Thyroid gland (tissue), 4 donors: ENCODE data around the gene PRSS50. TPM values are rescaled to one million over a fixed set of nuclear protein-coding genes. Genes with fewer than 3 reads are reported as not detected.
"Not testable (repeated sequence)": the region's sequence is repeated elsewhere in the genome, so short reads cannot be mapped to it uniquely, and the experiment has no call there.

Experiments
- DNase-seq, 2 donors: peaks; one replicate each; pipeline ENCODE4 v3.0.0-alpha.2; 2019
- H3K27ac ChIP-seq, 3 donors: fragments of 200-600 bp; sonication (generic); 1 replicate in 2 of 3; 2 replicates in 1 of 3; pipeline ENCODE4 v1.5.1; 2016 to 2019; ENCODE audit warnings: mild to moderate bottlenecking in 1 of 3, moderate library complexity in 1 of 3
- H3K27me3 ChIP-seq: fragments of 200-600 bp; sonication (generic); one replicate; pipeline ENCODE4 v1.5.1; 2019
- H3K36me3 ChIP-seq, 2 donors: fragments of 200-600 bp; sonication (generic); one replicate each; pipeline ENCODE4 v1.5.1; 2016 to 2019
- H3K4me1 ChIP-seq, 2 donors: fragments of 200-600 bp; sonication (generic); one replicate each; pipeline ENCODE4 v1.5.1; 2017 to 2019
- H3K4me3 ChIP-seq, 3 donors: fragments of 200-600 bp; sonication (generic); replicated peaks in 1 of 3; 1 replicate in 2 of 3; 2 replicates in 1 of 3; pipeline ENCODE4 v1.5.1; 2016; ENCODE audit warnings: mild to moderate bottlenecking in 1 of 3
- H3K9me3 ChIP-seq: fragments of 200-600 bp; sonication (generic); one replicate; pipeline ENCODE4 v1.5.1; 2017
- CTCF ChIP-seq, 6 experiments: fragments of 200-600 bp in 3 of 6; fragments of 450-650 bp in 3 of 6; sonication (generic) in 3 of 6; IDR thresholded peaks; one replicate each; pipeline ENCODE4 v1.5.1; 2016 to 2019; ENCODE audit warnings: antibody characterized with exemption in 6 of 6, mild to moderate bottlenecking in 2 of 6, inconsistent platforms in 1 of 6, moderate library complexity in 1 of 6
- POLR2A ChIP-seq, 2 donors: fragments of 450-650 bp; IDR thresholded peaks; one replicate each; pipeline ENCODE4 v1.6.1; 2017; ENCODE audit warnings: antibody characterized with exemption in 2 of 2, mild to moderate bottlenecking in 2 of 2, moderate library complexity in 1 of 2
- WGBS, 2 donors: methylation state at CpG; one replicate each; pipeline ENCODE4 v1.1.5; 2017; 5-methylcytosine and 5-hydroxymethylcytosine counted together
- intact Hi-C: fragments of 100-400 bp; cut with DNase I; formaldehyde crosslinking; loops from one replicate; pipeline ENCODE4 v1.15.1; 2023
- total RNA-seq, 4 donors: library from RNA; depleted of rRNA; stranded (reverse); fragments of >200 nt; gene quantifications; one replicate each; pipeline ENCODE4 v1.2.3, GENCODE V29; 2016

Gene PRSS50
- total RNA-seq, 4 donors from 2014 or later: 1.7 to 6.0 (median 3.6) TPM

- Histone ChIP-seq H3K9me3 (no peaks in the 10 kb centered on the region), H3K27ac (no peak overlapping the region), H3K27me3 (no peaks in the 10 kb centered on the region), H3K36me3 (no peaks in the 10 kb centered on the region), H3K4me1 (no peaks in the 10 kb centered on the region), H3K4me3 (no peak overlapping the region)
- intact Hi-C loops: no loop called here
- DNase-seq: no peak
- TF ChIP-seq POLR2A (IDR thresholded peaks at IDR 0.05) (no peak), CTCF (IDR thresholded peaks at IDR 0.05) (no peak)
- 89 to 92% methylated on average over 6 of the region's 6 CpGs for WGBS, 2 donors
Measured at GRCh38 chr3:46755646-46756045, 38.0 kb upstream of the PRSS50 start.

- 87 to 88% methylated on average over 6 of the region's 6 CpGs for WGBS, 2 donors
- DNase-seq, H3K9me3 ChIP-seq, H3K4me1 ChIP-seq, H3K27me3 ChIP-seq, H3K27ac ChIP-seq, H3K4me3 ChIP-seq, H3K36me3 ChIP-seq, intact Hi-C loops: not testable (repeated sequence)
Measured at GRCh38 chr3:46753127-46753526, 35.5 kb upstream of the PRSS50 start.

GRCh38 chr3:46750555-46751038 is 32.9 kb upstream of the PRSS50 start:
- TF ChIP-seq CTCF (IDR thresholded peaks at IDR 0.05) (no peak), POLR2A (IDR thresholded peaks at IDR 0.05) (no peak)
- H3K4me1 ChIP-seq: no peaks in the 10 kb centered on the region
- intact Hi-C loops: no loop called here
- no peak for DNase-seq
- H3K27ac ChIP-seq: no peak overlapping the region
- no peaks in the 10 kb centered on the region for H3K9me3 ChIP-seq
- H3K4me3 ChIP-seq: no peak overlapping the region
- WGBS, 2 donors: 96 to 97% methylated on average over 40 to 41 of the region's 41 CpGs
- no peaks in the 10 kb centered on the region for H3K27me3 ChIP-seq
- H3K36me3 ChIP-seq: no peaks in the 10 kb centered on the region

GRCh38 chr3:46749129-46749528 is 31.5 kb upstream of the PRSS50 start:
- no peak overlapping the region for H3K4me3 ChIP-seq
- no peaks in the 10 kb centered on the region for H3K27me3 ChIP-seq
- H3K36me3 ChIP-seq: no peaks in the 10 kb centered on the region
- no peak overlapping the region for H3K27ac ChIP-seq
- TF ChIP-seq POLR2A (IDR thresholded peaks at IDR 0.05) (no peak), CTCF (IDR thresholded peaks at IDR 0.05) (no peak)
- intact Hi-C loops: no loop called here
- no peaks in the 10 kb centered on the region for H3K4me1 ChIP-seq
- WGBS, 2 donors: 87 to 93% methylated on average over 4 of the region's 4 CpGs
- DNase-seq: no peak
- no peaks in the 10 kb centered on the region for H3K9me3 ChIP-seq

GRCh38 chr3:46748170-46748569 is 30.5 kb upstream of the PRSS50 start:
- no peaks in the 10 kb centered on the region for H3K27me3 ChIP-seq
- H3K27ac ChIP-seq: no peak overlapping the region
- no peaks in the 10 kb centered on the region for H3K4me1 ChIP-seq
- WGBS, 2 donors: 85 to 88% methylated on average over 2 of the region's 2 CpGs
- H3K4me3 ChIP-seq: no peak overlapping the region
- TF ChIP-seq CTCF (IDR thresholded peaks at IDR 0.05) (no peak), POLR2A (IDR thresholded peaks at IDR 0.05) (no peak)
- no peaks in the 10 kb centered on the region for H3K36me3 ChIP-seq
- intact Hi-C loops: no loop called here
- no peaks in the 10 kb centered on the region for H3K9me3 ChIP-seq
- no peak for DNase-seq

GRCh38 chr3:46746711-46747110 is 29.0 kb upstream of the PRSS50 start:
- no peak overlapping the region for H3K27ac ChIP-seq
- intact Hi-C loops: no loop called here
- TF ChIP-seq CTCF (IDR thresholded peaks at IDR 0.05) (no peak), POLR2A (IDR thresholded peaks at IDR 0.05) (no peak)
- H3K36me3 ChIP-seq: no peaks in the 10 kb centered on the region
- no peaks in the 10 kb centered on the region for H3K4me1 ChIP-seq
- H3K4me3 ChIP-seq: no peak overlapping the region
- no peaks in the 10 kb centered on the region for H3K27me3 ChIP-seq
- DNase-seq: no peak
- no peaks in the 10 kb centered on the region for H3K9me3 ChIP-seq
